Measurements from ENCODE around the gene UBN1.
A peak's percentile ranks its signal among the peaks of the same experiment; 100 is the strongest.

UBN1 gene, protein sequence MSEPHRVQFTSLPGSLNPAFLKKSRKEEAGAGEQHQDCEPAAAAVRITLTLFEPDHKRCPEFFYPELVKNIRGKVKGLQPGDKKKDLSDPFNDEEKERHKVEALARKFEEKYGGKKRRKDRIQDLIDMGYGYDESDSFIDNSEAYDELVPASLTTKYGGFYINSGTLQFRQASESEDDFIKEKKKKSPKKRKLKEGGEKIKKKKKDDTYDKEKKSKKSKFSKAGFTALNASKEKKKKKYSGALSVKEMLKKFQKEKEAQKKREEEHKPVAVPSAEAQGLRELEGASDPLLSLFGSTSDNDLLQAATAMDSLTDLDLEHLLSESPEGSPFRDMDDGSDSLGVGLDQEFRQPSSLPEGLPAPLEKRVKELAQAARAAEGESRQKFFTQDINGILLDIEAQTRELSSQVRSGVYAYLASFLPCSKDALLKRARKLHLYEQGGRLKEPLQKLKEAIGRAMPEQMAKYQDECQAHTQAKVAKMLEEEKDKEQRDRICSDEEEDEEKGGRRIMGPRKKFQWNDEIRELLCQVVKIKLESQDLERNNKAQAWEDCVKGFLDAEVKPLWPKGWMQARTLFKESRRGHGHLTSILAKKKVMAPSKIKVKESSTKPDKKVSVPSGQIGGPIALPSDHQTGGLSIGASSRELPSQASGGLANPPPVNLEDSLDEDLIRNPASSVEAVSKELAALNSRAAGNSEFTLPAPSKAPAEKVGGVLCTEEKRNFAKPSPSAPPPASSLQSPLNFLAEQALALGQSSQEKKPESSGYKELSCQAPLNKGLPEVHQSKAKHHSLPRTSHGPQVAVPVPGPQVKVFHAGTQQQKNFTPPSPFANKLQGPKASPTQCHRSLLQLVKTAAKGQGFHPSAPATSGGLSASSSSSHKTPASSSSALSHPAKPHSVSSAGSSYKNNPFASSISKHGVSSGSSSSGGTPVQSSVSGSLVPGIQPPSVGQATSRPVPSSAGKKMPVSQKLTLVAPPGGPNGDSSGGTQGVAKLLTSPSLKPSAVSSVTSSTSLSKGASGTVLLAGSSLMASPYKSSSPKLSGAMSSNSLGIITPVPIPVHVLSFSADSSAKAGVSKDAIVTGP (N-terminal part only)

DNA sequence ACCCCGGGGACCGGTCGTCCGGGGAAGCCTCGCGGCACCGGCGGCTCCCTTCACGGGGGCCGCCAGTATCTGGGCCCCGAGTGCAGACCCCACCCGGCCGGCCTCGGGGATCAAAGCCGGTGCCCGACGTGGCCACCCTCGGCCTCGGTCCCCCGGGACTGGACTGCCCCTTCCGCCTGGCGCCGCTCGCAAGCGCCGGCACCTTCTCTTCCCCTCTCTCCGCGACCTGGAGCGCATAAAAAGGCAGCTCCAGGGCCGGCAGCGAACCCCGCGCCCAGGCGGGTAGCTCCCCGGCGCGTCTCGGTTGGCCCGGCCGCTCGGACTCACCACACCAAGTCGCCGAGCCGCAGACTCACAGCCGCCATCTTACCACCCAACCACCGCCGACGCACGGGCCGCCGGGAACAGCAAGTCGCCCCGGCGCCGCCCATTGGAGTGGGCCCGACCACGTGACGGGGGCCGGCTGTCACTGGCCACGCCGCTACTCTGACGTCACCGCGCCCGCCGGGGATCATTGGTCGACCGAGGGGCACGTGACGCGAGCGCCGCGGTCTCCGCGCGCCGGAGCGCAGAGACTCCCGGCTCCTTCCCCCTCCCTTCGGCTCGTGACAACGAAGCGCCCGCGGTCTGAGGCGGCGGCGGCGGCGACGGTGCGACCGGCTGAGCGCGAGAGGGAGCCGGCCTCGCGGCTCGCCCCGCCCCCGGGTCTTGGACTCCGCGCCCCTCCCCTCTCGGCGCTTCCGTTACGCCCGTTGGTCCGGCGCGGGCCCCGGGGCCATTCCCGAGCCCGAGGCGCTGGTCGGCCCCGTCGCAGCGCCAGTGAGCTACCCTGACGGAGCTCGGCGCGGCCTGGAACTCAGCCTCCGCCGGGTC lies at the start of gene UBN1, which contains the start of gene GLYR1:
Gene UBN1 (plus strand): TSS at position 581 of the 873 bp plus-strand sequence. CDS start 5,437 bp downstream, outside the sequence.
Gene GLYR1 (minus strand): TSS at position 388 of the 873 bp plus-strand sequence. CDS start 23 bp downstream, at position 365.
- peak; percentile 97 for DNase-seq

DNA sequence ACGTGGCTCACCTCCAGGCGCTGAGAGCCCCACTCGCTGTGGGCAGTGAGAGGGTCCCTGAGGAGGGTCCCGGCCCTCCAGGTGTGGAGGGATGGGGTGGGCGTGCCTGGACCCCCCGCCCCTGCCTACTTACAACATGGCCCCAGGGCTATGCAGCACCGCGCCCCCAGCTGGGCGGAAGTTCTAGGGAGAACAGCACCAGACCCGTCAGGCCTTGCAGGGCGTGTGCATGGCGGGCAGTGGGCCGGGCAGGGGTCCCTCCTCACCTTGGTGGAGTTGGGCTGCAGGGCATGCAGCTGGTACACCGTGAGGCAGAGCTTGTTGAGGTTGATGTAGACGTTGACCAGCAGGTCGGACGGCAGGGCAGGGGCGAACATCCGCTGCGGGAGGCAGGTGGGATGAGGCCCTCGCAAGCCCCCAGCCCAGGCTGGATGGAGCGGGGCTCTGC lies 49.5 kb upstream of the UBN1 start:
- no peak for DNase-seq

DNA sequence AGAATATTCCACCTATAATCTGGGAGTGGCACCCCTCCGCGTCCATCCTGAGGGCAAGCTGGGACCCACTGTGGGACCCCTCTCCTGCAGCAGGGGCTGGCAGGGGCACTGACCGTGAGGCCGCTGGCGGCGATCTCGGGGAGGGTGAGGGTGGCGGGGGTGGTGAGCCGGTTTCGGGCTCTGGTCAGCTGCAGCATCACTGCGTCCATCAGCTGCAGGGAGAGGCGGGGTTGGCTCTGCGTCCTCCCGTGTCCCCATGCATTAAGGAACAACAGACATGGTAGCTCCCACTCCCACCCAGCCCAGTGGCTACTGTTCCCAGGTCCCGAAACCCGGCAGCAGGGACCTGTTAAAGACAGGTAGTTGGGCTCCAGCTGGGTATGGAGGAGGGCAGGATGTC lies 48.8 kb upstream of the UBN1 start:
- DNase-seq, result no peak

DNA sequence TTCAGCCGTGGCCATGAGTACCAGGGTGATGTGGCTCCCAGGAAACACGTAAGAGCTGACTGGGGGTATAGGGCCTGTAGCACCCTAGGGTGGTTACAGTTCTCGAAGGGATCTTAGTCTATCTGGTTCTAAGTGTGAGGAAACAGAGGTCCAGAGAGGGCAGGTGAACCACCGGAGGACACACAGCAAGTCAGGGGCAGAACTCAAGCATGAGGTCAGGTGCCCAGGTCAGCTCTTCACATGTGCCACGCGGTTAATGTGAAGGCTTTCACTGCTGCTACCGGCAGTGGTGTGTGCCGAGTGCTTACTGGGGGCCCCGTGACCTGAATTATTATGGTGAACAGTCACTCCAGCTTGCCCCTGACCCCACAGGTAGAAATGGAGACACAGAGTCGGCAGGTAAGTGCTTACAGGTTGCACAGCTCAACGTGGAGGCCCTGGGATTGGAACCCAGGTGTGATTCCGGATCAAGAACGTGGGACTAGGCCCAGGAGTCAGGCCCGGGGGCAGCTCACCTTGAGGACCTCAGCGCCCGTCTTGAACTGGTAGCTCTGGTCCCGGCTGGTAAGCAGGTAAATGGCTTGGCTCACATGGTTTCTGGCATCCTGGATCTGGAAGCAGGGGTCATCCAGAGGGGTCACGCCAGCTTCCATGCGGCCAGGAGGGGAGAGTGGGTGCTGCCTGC lies 48.0 kb upstream of the UBN1 start:
- DNase-seq, result no peak

DNA sequence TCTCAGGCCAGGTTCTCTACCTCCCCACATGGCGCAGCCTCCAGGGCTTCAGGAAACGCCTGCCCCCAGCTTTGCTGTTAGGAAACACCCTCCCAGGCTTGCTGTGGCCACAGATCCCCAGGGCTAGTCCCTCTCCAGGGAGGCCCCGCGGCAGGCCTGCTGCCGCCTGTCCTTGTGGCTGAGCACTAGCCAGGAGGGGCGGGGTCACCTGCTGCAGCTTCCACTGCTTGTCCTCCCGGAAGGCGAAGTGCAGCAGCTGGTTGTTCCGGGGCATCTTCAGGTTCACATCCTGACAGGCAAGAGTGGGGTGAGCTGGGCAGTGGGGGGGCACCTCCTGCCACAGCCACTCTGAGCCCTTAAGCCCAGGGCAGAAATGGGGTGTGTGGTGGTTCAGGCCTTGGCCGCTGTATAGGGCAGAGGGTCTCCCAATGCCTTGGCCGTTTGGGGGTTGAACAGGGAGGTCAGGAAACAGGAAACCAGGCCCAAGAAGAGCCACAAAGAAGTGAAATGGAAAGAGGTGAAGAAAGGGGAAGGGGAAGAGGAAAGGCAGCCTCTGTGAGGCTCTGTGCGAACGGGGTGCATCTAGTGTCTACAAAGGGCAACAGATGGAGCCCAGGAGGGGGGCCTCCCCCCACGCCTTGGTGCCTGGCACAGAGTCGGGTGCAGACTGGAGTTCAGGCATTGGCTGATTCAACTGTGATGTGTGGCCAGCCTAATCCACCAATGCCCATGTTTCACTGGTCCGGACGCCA lies 46.8 kb upstream of the UBN1 start:
- no peak for DNase-seq

DNA sequence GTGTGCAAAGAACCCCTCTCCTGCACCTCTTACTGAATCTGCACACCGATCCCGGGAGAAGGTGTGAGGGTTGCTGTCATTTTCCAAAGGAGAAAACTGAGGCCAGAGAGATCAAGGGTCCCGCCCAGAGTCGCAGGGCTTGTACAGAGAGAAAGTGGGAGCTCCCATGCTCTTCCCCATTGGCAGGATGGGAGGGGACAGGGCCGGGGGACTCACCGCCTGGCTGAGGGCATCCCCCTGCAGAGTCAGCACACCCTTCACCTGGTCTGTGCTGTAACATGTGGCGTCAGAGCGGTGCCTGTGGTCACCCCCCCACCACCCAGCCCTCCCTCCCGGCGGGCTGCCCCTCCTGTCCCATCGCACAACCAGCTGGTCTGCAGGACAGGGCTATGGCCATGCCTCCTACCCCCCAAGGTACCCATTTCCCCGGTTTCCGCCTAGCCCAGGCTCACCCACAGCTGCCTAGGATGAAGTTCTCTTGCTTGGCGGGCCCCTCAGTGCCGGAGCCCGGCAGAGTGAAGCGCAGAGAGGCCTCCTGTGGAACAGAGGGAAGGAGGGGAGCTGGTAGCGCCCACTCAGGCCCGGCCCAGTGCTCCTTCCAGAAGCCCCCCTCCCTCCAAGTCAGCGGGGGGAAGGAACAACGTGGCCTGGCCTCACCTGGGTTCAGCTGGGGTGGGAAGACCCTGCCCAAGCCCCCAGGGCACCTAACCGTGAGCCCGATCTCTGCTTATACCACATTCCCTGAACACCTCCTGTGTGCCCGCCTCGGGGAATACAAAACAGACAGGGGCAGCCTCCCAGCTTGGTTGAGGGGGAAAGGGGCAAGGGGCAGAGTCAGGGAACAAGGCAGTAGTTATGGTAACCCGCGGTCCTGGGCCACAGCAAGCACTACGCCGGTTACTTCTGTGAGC lies 46.0 kb upstream of the UBN1 start:
- no peak for DNase-seq

DNA sequence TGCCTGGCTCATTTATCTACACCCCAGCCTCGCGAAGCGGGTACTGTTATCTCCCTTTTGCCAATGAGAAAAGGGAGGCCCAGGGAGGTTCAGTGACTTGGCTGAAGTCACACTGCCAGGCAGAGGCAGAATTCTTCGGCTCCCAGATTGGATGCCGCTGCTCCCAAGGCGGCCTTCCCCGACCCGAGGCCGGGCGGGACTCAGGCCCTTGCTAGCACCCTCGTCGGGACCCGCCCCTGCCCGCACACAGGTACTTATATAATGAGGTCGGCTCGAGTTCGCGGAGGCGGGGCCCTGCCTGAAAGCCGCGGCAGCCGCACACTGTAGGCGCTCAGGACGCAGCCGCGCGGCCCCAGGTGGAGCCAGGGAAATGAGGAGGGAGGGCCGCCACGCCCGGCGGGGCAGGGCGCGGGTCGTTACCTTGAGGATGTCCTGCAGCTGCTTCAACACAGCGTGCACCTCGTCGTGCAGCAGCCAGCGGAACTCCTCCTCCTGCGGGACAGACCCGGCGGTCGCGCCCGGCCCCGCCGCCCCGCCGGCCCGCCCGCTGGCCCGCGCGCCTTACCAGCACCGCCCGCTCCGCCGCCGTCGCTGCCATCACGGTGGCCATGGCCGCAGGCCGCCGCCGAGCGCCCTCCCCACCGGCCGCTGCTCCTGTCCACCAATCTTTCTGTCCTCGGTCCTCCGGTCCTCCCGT lies 45.2 kb upstream of the UBN1 start, which contains the start of gene ROGDI:
Gene ROGDI (minus strand): TSS at position 672 of the 697 bp plus-strand sequence. CDS start 62 bp downstream, at position 610.
- DNase-seq, result peak; percentile 75

DNA sequence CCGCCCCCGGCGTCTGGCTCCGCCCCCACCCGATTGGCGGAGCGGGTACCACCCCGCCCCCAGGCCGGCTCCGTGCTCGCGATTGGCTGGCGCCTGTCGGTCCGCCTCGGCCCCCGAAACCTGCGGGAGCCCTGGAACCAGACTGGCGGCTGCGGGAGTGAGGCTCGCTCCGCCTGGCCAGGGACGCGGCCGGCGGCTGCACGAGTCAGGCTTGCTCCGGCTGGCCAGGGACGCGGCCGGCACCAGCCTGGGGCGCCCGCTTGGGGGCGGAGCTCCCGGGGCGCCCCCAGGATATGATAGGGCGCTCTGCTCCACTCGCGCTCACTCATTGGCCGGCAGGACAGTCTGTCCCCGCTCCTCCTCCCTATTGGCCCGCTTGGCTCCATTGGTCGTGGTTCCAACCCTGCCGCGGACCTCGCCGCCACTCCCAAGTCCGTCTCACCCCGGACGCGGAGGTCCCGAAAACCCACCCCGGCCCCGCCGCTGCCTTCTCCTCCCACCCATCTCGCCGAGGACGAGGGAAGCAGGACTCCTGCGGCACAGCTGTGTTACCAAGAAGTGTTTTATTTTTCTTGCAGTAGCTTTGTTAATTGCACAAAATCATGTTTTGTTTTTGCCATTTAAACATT lies 44.5 kb upstream of the UBN1 start:
- DNase-seq, result peak; percentile 88

DNA sequence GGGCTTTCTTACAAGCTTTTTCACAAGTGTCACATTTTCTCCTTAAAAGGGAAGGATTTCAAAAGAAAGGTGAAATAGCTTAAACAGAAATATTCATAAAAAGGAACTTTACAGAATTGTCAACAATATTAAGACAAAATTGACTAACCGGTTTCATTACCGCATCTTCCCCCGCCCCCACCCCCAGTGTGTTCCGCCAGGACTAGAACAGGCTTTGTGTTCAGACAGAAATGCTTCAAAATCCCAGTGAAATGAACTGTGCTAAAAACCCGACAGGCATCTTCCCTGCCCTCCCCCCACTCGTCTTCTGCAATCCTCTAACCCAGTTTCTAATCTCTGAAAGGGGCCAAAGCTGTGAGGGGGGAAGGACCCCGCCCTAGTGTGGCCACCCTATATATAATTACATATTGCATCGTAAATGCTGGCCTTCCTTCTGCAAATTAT lies 43.9 kb upstream of the UBN1 start:
- no peak for DNase-seq

DNA sequence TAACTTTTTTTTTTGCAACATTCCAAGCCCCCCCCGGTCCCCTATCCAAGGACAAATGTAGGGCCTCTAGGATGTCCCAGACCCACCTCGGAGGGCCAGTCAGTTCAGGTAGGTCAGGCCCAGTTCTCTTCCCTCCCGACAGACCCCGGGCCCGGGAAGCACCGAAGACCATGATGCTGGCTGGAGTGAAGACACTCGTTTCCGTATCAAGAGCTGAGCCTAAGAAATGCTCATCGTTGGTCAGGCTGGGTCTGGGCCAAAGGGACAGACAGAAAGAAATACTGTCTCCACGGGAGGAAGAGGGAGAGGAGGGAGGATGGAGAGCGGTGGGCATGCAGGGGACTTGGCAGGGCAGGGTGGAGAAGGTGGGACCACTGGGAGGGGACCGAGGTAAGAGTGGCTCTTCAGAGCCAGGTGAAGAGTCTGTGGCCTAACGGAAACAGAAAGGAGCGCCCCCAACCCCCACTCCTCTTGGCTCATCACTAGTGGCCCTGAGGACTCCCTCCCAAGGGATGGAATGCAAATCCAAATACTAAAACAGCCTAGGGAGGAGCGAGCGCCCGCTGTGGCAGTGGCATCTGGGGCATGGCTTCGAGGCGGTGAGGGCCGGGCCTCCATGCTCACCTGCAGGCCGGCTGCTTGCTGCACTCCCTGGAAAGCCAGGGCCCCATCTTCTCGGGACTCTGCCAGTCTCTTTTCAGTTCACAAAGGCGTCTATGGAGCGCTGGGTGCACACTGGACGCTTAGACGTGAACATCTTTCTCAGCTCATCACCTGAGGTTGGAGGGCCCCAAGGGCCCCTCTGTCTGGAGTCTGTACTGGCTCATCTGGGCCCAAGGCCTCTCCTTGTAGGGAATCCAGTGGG lies 43.2 kb upstream of the UBN1 start:
- no peak for DNase-seq

DNA sequence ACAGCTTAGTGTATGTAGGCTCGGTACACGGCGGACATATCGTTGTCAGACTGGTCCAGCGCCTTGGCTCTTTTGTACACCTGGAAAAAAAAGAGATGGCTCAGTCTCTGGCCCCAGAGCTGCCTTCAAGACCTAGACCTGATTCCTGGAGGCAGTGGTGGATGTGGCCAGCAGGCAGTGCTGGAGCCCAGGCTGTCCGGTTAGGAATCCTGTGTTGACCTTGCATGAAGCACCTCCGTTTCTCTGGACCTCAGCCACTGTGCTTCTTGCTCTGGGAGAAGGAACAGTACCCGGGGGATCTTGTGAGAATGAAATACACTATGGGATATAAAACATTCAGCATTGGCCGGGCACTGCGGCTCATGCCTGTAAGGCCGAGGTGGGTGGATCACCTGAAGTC lies 42.0 kb upstream of the UBN1 start:
- no peak for DNase-seq

DNA sequence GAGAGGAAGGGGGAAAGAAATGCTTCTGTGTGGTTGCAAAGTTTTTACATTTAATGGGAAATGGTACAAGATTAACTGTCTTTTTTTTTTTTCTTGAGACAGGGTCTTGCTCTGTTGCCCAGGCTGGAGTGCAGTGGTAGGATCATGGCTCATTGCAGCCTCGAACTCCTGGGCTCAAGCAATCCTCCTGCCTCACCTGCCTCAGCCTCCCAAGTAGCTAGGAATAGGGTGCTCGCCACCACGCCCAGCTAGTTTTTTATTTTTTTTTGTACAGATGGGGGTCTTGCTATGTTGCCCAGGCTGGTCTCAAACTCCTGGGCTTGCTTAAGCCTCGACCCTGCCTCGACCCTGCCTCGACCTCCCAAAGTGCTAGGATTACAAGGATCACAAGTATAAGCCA lies 41.0 kb upstream of the UBN1 start:
- no peak for DNase-seq

DNA sequence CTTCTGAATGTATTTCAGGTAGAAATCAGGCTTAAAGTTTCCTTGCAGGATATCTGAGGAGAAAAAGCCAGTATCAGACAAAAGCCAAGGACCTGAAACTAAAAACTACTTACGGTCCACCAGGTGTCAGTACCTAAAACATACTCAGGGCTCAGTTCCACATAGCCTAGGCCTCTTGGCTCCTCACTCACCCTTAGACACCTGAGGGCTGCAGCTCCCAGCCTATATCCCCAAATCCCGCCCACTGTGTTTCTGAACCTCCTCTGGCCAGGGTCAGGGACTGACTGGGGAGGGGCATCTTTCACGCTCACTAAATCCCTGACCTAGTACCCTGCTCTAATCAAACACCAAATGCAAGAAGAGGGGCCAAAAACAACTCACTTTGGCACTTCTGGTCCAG lies 36.0 kb upstream of the UBN1 start:
- no peak for DNase-seq

DNA sequence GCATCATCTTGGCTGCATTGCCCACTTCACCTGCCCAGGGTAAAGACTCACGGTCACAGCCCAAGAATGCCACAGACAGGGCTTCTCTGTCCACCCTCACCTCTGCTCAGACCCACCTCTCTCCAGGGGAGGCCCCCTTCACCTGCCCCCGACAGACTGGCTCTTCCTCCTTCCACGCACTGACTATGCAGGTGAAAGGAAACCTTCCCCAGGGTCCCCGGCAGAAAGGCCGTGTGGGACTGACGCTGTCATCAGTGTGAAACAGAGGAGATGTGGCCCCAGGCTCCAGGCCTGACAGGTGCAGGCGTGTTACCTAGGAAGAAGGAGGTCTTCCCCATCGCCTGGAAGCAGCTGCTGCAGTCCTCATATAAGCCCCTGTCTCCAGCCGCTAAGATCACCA lies 35.5 kb upstream of the UBN1 start:
- DNase-seq, result no peak

DNA sequence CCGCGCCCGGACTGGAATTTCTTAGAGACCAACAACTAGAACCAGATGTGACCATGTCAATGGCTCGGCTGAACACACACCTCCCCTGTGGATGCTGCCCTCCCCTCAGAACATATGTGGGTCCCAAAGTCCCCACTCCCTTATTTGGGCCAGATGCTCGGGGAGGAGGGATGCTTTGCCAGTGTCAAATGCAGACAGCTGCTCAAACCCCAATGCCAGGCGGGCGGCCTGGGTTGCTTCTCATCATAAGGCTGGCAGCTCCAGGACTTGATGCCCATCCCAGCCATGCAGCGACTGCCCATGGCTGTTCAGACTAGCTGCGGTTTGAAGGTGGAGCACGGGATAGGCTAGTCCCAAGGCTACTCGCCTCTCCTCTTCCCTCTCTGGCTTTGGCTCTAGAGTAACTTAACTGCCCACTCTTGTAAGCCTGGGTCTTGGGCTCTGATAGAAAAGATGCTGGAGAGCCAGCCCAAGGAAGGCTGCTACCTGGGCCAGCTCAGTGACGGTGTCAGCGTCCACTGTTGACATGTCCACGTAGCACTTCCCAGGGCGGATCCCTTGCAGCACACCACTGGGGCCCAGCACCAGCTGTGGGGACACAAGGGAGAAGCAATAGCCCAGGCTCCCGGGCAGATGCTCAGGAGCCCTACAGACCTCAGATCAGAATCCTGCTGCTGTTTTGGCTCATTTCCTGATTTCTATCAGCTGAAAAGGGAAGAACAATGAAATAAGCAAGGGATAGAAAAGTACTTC lies 33.9 kb upstream of the UBN1 start:
- DNase-seq, result no peak

DNA sequence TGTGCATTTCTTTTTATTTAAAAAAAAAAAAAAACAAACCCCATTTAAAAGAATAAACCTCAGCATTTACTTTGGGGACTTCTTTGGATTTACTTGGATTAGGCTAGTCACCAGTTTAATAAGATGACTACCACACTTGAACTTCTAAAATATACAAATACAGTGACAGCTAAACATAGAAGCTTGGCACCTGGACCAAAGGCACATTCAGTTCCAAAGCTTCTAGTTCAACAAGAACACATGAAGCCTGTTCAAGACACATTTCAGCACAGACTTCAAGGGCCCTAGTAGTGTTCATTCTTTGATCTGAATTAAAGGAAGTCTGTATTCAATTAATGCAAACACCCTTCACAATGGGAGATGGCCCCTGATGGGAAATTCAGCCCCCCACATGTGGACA lies 33.2 kb upstream of the UBN1 start:
- no peak for DNase-seq
